Right atrium auricular region (tissue), 2 donors: Measurements from ENCODE around the gene IFI27L1. TPM values are rescaled to one million over a fixed set of nuclear protein-coding genes. Genes with fewer than 3 reads are reported as not detected.

ENCODE experiments used
- DNase-seq: peaks from one replicate; pipeline ENCODE4 v3.0.0-alpha.2; 2019; ENCODE audit warnings: low spot score
- H3K27ac ChIP-seq, 2 donors: fragments of 200-600 bp; sonication (generic); 1 replicate in 1 of 2; 2 replicates in 1 of 2; pipeline ENCODE4 v1.5.1; 2016 to 2019
- H3K27me3 ChIP-seq, 2 donors: fragments of 200-600 bp; sonication (generic); one replicate each; pipeline versions ENCODE4 v1.5.1 to v1.6.0; 2017 to 2019
- H3K36me3 ChIP-seq: fragments of 200-600 bp; sonication (generic); one replicate; pipeline ENCODE4 v1.5.1; 2016
- H3K4me1 ChIP-seq, 2 donors: fragments of 200-600 bp; sonication (generic); one replicate each; pipeline versions ENCODE4 v1.5.1 to v1.6.0; 2017 to 2019
- H3K4me3 ChIP-seq, 2 donors: fragments of 200-600 bp; sonication (generic); 1 replicate in 1 of 2; 2 replicates in 1 of 2; pipeline ENCODE4 v1.5.1; 2017 to 2019; ENCODE audit warnings: mild to moderate bottlenecking in 1 of 2, moderate library complexity in 1 of 2
- H3K9me3 ChIP-seq, 2 donors: fragments of 200-600 bp; sonication (generic); one replicate each; pipeline ENCODE4 v1.5.1; 2019
- CTCF ChIP-seq, 2 donors: fragments of 200-600 bp; sonication (generic); IDR thresholded peaks; one replicate each; pipeline ENCODE4 v1.5.1; 2019; ENCODE audit warnings: antibody characterized with exemption in 2 of 2
- total RNA-seq, 2 donors: library from RNA; depleted of rRNA; stranded (reverse); fragments of >200 nt; gene quantifications; one replicate each; pipeline ENCODE4 v1.1.0, GENCODE V29; 2016

The IFI27L1 gene
- total RNA-seq, 2 donors from 2014 or later: 13.8 to 21.1 TPM

- peak within 1 kb of the TSS; percentile 43 to 55 for H3K4me3 ChIP-seq
- no peaks in the 10 kb centered on the region for H3K9me3 ChIP-seq
- no peaks in the 10 kb centered on the region for H3K27me3 ChIP-seq
- H3K4me1 ChIP-seq: peaks cover 0 to 48% of the 10 kb centered on the region in 2 donors
- H3K36me3 ChIP-seq: no peaks in the 10 kb centered on the region
- H3K27ac ChIP-seq: peak within 1 kb of the TSS; percentile 83 to 92
- TF ChIP-seq CTCF (IDR thresholded peaks at IDR 0.05): no peak
- peak; percentile 87 for DNase-seq
These were observed 29.6 kb downstream of the IFI27L1 start, which contains the start of gene IFI27 for GRCh38 chr14:94110552-94111181. TSS of gene IFI27 (plus strand) at chr14:94110736.

- peak overlapping the region; percentile 83 to 92 for H3K27ac ChIP-seq
These were observed 30.4 kb downstream of the IFI27L1 start for GRCh38 chr14:94111276-94112095.

GRCh38 chr14:94112513-94113063 is 31.5 kb downstream of the IFI27L1 start:
- no peaks in the 10 kb centered on the region for H3K36me3 ChIP-seq
- peaks cover 0 to 49% of the 10 kb centered on the region in 2 donors for H3K4me1 ChIP-seq
- no peak for DNase-seq
- H3K27me3 ChIP-seq: no peaks in the 10 kb centered on the region
- no peak for TF ChIP-seq CTCF (IDR thresholded peaks at IDR 0.05)
- H3K27ac ChIP-seq: peak overlapping the region; percentile 83 to 92
- no peaks in the 10 kb centered on the region for H3K9me3 ChIP-seq
- peak overlapping the region; percentile 43 to 55 for H3K4me3 ChIP-seq

More at GRCh38 chr14:94111276-94112095, 30.4 kb downstream of the IFI27L1 start:
- no peaks in the 10 kb centered on the region for H3K36me3 ChIP-seq
- H3K4me3 ChIP-seq: peak overlapping the region; percentile 43 to 55
- no peak for TF ChIP-seq CTCF (IDR thresholded peaks at IDR 0.05)
- H3K9me3 ChIP-seq: no peaks in the 10 kb centered on the region
- no peak for DNase-seq
- peaks cover 0 to 49% of the 10 kb centered on the region in 2 donors for H3K4me1 ChIP-seq
- no peaks in the 10 kb centered on the region for H3K27me3 ChIP-seq

GRCh38 chr14:94113073-94113472 is 32.0 kb downstream of the IFI27L1 start:
- Histone ChIP-seq H3K27ac (peak overlapping the region; percentile 83 to 92), H3K4me1 (peaks cover 0 to 49% of the 10 kb centered on the region in 2 donors), H3K36me3 (no peaks in the 10 kb centered on the region), H3K27me3 (no peaks in the 10 kb centered on the region), H3K9me3 (no peaks in the 10 kb centered on the region), H3K4me3 (peak overlapping the region in 1 of 2 donors; percentile 55)
- TF ChIP-seq CTCF (IDR thresholded peaks at IDR 0.05): no peak
- no peak for DNase-seq

GRCh38 chr14:94113490-94113889 is 32.4 kb downstream of the IFI27L1 start:
- Histone ChIP-seq H3K27ac (peak overlapping the region; percentile 83 to 92), H3K36me3 (no peaks in the 10 kb centered on the region), H3K27me3 (no peaks in the 10 kb centered on the region), H3K9me3 (no peaks in the 10 kb centered on the region), H3K4me3 (peak overlapping the region in 1 of 2 donors; percentile 55), H3K4me1 (peaks cover 0 to 49% of the 10 kb centered on the region in 2 donors)
- DNase-seq: no peak
- TF ChIP-seq CTCF (IDR thresholded peaks at IDR 0.05): no peak
